ENCODE data around the gene FECH. TPM values are rescaled to one million over a fixed set of nuclear protein-coding genes. Genes with fewer than 3 reads are reported as not detected.

Gene FECH
- total and polyA plus RNA-seq, 2 of the 4 experiments (the other 2 are of a cell fraction), result 32.3 to 52.2 TPM

GRCh38 chr18:57618910-57619309, 32.4 kb upstream of the FECH start:
- Histone ChIP-seq H2AFZ (replicated peaks; ENCODE audit: low read length, poor library complexity) (no peak overlapping the region), H4K5ac (ENCODE audit: low read depth, low read length) (no peak overlapping the region), H2AK9ac (replicated peaks; ENCODE audit: low read depth, low read length, poor library complexity) (no peak overlapping the region), H2BK15ac (ENCODE audit: low read depth, low read length) (no peak overlapping the region), H3K27me3 (ENCODE audit: control insufficient read depth, insufficient read depth, low read length) (no peaks in the 10 kb centered on the region), H3K4me3 (ENCODE audit: insufficient read depth, low read depth, low read length) (no peak overlapping the region), H2BK5ac (ENCODE audit: low read depth, low read length, poor library complexity, severe bottlenecking) (no peak overlapping the region), H3K4me1 (ENCODE audit: control insufficient read depth, insufficient read depth, low read length) (peaks cover 2% of the 10 kb centered on the region), H4K20me1 (ENCODE audit: insufficient read depth, low read length) (peaks cover 17% of the 10 kb centered on the region; the same call in 1 of the 2 replicates), H4K8ac (ENCODE audit: low read depth in 2 of 2, low read length in 2 of 2) (no peak overlapping the region), H3K23ac (ENCODE audit: low read depth, low read length) (no peak overlapping the region), H3K9me3 (ENCODE audit: control insufficient read depth, insufficient read depth, low read length) (no peaks in the 10 kb centered on the region), H3K4ac (ENCODE audit: low read depth, low read length) (no peak overlapping the region), H3K27ac (ENCODE audit: insufficient read depth, low read length) (no peak overlapping the region), H3K36me3 (ENCODE audit: control insufficient read depth, insufficient read depth, low read length) (peaks cover 22% of the 10 kb centered on the region), H3K18ac (ENCODE audit: low read depth, low read length) (no peak overlapping the region), H4K91ac (ENCODE audit: insufficient read depth, low read depth, low read length) (no peak overlapping the region), H3K14ac (replicated peaks; ENCODE audit: low read depth, low read length) (no peak overlapping the region), H2BK120ac (ENCODE audit: low read depth, low read length) (no peak overlapping the region), H3K79me1 (ENCODE audit: low read depth in 1 of 2, low read length in 2 of 2) (peaks cover 10 to 47% of the 10 kb centered on the region in 2 experiments), H3K56ac (ENCODE audit: extremely low read depth, insufficient read depth, low read length) (no peak overlapping the region), H3K4me2 (ENCODE audit: low read depth, low read length) (no peak overlapping the region), H3K9me1 (ENCODE audit: insufficient read depth, low read length) (no peaks in the 10 kb centered on the region; the same call in 1 of the 2 replicates), H3K9ac (ENCODE audit: low read depth, low read length) (no peak overlapping the region), H2BK20ac (ENCODE audit: low read depth, low read length) (no peak overlapping the region), H2AK5ac (ENCODE audit: low read depth, low read length) (no peak overlapping the region)
- dilution Hi-C loops (cut with HindIII; ENCODE audit: low sequenced_read_pairs, unreplicated experiment) (no loop called here), intact Hi-C loops (cut with micrococcal nuclease) (no loop called here), in situ Hi-C loops (cut with MboI; ENCODE audit: low sequenced_read_pairs) (no loop called here)
- ChIA-PET POLR2A (ENCODE audit: unreplicated experiment) (no interaction called here), CTCF (no interaction called here)
- TF ChIP-seq RAD21 (IDR thresholded peaks at IDR 0.05; ENCODE audit: low read length) (no peak), MAZ (IDR thresholded peaks at IDR 0.05; ENCODE audit: borderline replicate concordance, low read depth, low read length) (no peak), POLR2A (IDR thresholded peaks at IDR 0.05; ENCODE audit: low read depth, low read length) (no peak), CEBPB (IDR thresholded peaks at IDR 0.05; ENCODE audit: low read depth, low read length) (peak; percentile 46; the same call in 1 of the 2 replicates)
- WGBS, 2 experiments (ENCODE audit: extremely low coverage in 2 of 2, insufficient read length in 1 of 2), result no CpG with 5 or more reads among the region's 3 CpGs
- ATAC-seq (ENCODE audit: low read depth) (no peak), DNase-seq (no peak)
- no TSS peak for BruUV-seq (replicated peaks)
